HepG2 (cell line): ENCODE measurements around the gene PRKAB1. TPM values are rescaled to one million over a fixed set of nuclear protein-coding genes. Genes with fewer than 3 reads are reported as not detected.

Experiments used
- CC2D1A ChIP-seq: sonication (generic); formaldehyde crosslinking; IDR thresholded peaks from 2 replicates; pipeline ENCODE4 v1.8.1; 2023; ENCODE audit warnings: mild to moderate bottlenecking, missing genetic modification reagents
- FOXP1 ChIP-seq, 2 experiments: fragments of 450-650 bp in 1 of 2; IDR thresholded peaks; 2 replicates each; pipeline ENCODE4 v1.6.1; 2017 to 2018; ENCODE audit warnings: antibody characterized with exemption in 1 of 2
- HNF1A ChIP-seq, 2 experiments: sonication (generic) in 1 of 2; formaldehyde crosslinking in 1 of 2; IDR thresholded peaks; 2 replicates each; pipeline versions ENCODE4 v1.4.0 to v1.6.1; 2016 to 2020; ENCODE audit warnings: borderline replicate concordance in 1 of 2, low read depth in 1 of 2, mild to moderate bottlenecking in 1 of 2, missing genetic modification reagents in 1 of 2
- KDM2A ChIP-seq: sonication (generic); formaldehyde crosslinking; IDR thresholded peaks from 2 replicates; pipeline ENCODE4 v1.4.0; 2020; ENCODE audit warnings: low read depth, missing genetic modification reagents, borderline replicate concordance
- KLF6 ChIP-seq: IDR thresholded peaks from 2 replicates; pipeline ENCODE4 v1.8.0; 2016; ENCODE audit warnings: missing biosample characterization, missing genetic modification reagents
- KMT2A ChIP-seq: sonication (generic); formaldehyde crosslinking; IDR thresholded peaks from 2 replicates; pipeline ENCODE4 v1.4.0; 2020; ENCODE audit warnings: missing genetic modification reagents
- NFIC ChIP-seq: IDR thresholded peaks from 2 replicates; pipeline ENCODE4 v1.6.1; 2012; ENCODE audit warnings: mild to moderate bottlenecking, low read length, inconsistent platforms
- NFKB2 ChIP-seq: sonication (generic); formaldehyde crosslinking; IDR thresholded peaks from 2 replicates; pipeline ENCODE4 v1.4.0; 2020; ENCODE audit warnings: missing genetic modification reagents, borderline replicate concordance
- RARG ChIP-seq: sonication (generic); formaldehyde crosslinking; IDR thresholded peaks from 2 replicates; pipeline ENCODE4 v1.4.0; 2020; ENCODE audit warnings: low read depth, mild to moderate bottlenecking, missing genetic modification reagents
- RXRA ChIP-seq: sonication (generic); formaldehyde crosslinking; IDR thresholded peaks from 2 replicates; pipeline ENCODE4 v1.5.1; 2020; ENCODE audit warnings: missing genetic modification reagents
- TAF1 ChIP-seq: sonication (generic); formaldehyde crosslinking; IDR thresholded peaks from 2 replicates; pipeline ENCODE4 v1.4.0; 2020; ENCODE audit warnings: missing genetic modification reagents
- YEATS4 ChIP-seq: sonication (generic); formaldehyde crosslinking; IDR thresholded peaks from 2 replicates; pipeline ENCODE4 v1.4.0; 2020; ENCODE audit warnings: missing genetic modification reagents, borderline replicate concordance
- ZBTB3 ChIP-seq: sonication (generic); formaldehyde crosslinking; IDR thresholded peaks from 2 replicates; pipeline ENCODE4 v1.4.0; 2020; ENCODE audit warnings: low read depth, mild to moderate bottlenecking, moderate library complexity, missing genetic modification reagents, borderline replicate concordance
- ZBTB8A ChIP-seq: sonication (generic); formaldehyde crosslinking; IDR thresholded peaks from 2 replicates; pipeline ENCODE4 v1.4.0; 2020; ENCODE audit warnings: mild to moderate bottlenecking, low read depth, missing genetic modification reagents, borderline replicate concordance
- ZNF256 ChIP-seq: sonication (generic); formaldehyde crosslinking; conservative IDR thresholded peaks from 2 replicates; pipeline ENCODE4 v1.4.0; 2020; ENCODE audit warnings: missing genetic modification reagents
- ZNF589 ChIP-seq: sonication (generic); formaldehyde crosslinking; conservative IDR thresholded peaks from 2 replicates; pipeline ENCODE4 v1.8.0; 2022; ENCODE audit warnings: mild to moderate bottlenecking, moderate library complexity, missing genetic modification reagents
- ZNF709 ChIP-seq: sonication (generic); formaldehyde crosslinking; IDR thresholded peaks from 2 replicates; pipeline ENCODE4 v1.5.0; 2020; ENCODE audit warnings: mild to moderate bottlenecking, missing genetic modification reagents
- ZNF775 ChIP-seq: sonication (generic); formaldehyde crosslinking; IDR thresholded peaks from 2 replicates; pipeline ENCODE4 v1.4.0; 2020; ENCODE audit warnings: missing genetic modification reagents, mild to moderate bottlenecking, moderate library complexity, borderline replicate concordance
- polyA plus RNA-seq, 8 experiments: library from polyadenylated mRNA; depleted of rRNA in 3 of 8; stranded (reverse) in 7 of 8; unstranded in 1 of 8; fragments of >200 nt; fragmentation: Illumina TruSeq in 4 of 8; extraction: Trizol in 4 of 8; gene quantifications; 2 replicates each; pipeline versions ENCODE4 v1.2.1 to v1.2.3, GENCODE V29; 2011 to 2016; ENCODE audit warnings: low read depth in 4 of 8, missing spikeins in 1 of 8, mixed read lengths in 1 of 8; ENCODE audit not compliant: insufficient read depth in 1 of 8
- total RNA-seq, 5 experiments: library from RNA; depleted of rRNA; stranded (reverse); fragments of >200 nt; fragmentation: Illumina TruSeq; extraction: Trizol; gene quantifications; 2 replicates each; pipeline ENCODE4 v1.2.3, GENCODE V29; 2016; ENCODE audit warnings: low read depth in 1 of 5
- TF ChIP-seq, protein P1 (sequence below): sonication (generic); formaldehyde crosslinking; IDR thresholded peaks from 2 replicates; pipeline ENCODE4 v1.5.0; 2020; ENCODE audit warnings: missing genetic modification reagents

The PRKAB1 gene
- total and polyA plus RNA-seq, 2 of the 13 experiments (the other 11 are each of a cell fraction or from before 2014, with no cell fraction given), result 28.4 to 35.5 TPM

GRCh38 chr12:119667577-119668323, at the start of gene PRKAB1 (continued):
- TF ChIP-seq KDM2A (CRISPR knock-in tag) (peak; percentile 87; the same call in 1 of the 2 replicates), ZNF589 (CRISPR knock-in tag) (no peak), KMT2A (CRISPR knock-in tag) (peak; percentile 94), ZNF256 (CRISPR knock-in tag) (no peak), KLF6 (CRISPR knock-in tag) (peak; percentile 67; the same call in 1 of the 2 replicates), FOXP1 (IDR thresholded peaks at IDR 0.05) (no peak), FOXP1 (CRISPR knock-in tag; IDR thresholded peaks at IDR 0.05) (no peak), YEATS4 (CRISPR knock-in tag) (peak; percentile 56; the same call in 1 of the 2 replicates), NFKB2 (peak; percentile 59; the same call in 1 of the 2 replicates), ZNF709 (CRISPR knock-in tag) (peak; percentile 73), HNF1A (IDR thresholded peaks at IDR 0.05; ENCODE audit: low read depth) (no peak), HNF1A (CRISPR knock-in tag; IDR thresholded peaks at IDR 0.05; ENCODE audit: borderline replicate concordance) (no peak; the same call in 1 of the 2 replicates), RXRA (CRISPR knock-in tag) (peak; percentile 64; the same call in 1 of the 2 replicates), NFIC (no peak), TAF1 (peak; percentile 80), ZBTB8A (CRISPR knock-in tag) (no peak), RARG (CRISPR knock-in tag) (no peak), ZBTB3 (CRISPR knock-in tag) (0 out of 2 replicates have a peak, but pooled peaks have one; percentile 35), ZNF775 (no peak), CC2D1A (0 out of 2 replicates have a peak, but pooled peaks have one; percentile 49)
- TF ChIP-seq, protein P1, sequence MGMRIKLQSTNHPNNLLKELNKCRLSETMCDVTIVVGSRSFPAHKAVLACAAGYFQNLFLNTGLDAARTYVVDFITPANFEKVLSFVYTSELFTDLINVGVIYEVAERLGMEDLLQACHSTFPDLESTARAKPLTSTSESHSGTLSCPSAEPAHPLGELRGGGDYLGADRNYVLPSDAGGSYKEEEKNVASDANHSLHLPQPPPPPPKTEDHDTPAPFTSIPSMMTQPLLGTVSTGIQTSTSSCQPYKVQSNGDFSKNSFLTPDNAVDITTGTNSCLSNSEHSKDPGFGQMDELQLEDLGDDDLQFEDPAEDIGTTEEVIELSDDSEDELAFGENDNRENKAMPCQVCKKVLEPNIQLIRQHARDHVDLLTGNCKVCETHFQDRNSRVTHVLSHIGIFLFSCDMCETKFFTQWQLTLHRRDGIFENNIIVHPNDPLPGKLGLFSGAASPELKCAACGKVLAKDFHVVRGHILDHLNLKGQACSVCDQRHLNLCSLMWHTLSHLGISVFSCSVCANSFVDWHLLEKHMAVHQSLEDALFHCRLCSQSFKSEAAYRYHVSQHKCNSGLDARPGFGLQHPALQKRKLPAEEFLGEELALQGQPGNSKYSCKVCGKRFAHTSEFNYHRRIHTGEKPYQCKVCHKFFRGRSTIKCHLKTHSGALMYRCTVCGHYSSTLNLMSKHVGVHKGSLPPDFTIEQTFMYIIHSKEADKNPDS (CRISPR knock-in tag), result no peak
